PFSK-1 (cell line): ENCODE data around the gene SMARCC1.

Experiments used
- FOXP2 ChIP-seq: optimal IDR thresholded peaks from 2 replicates; pipeline ENCODE3; 2011; ENCODE audit warnings: borderline replicate concordance, control low read depth, inconsistent platforms; ENCODE audit not compliant: insufficient read depth; ENCODE audit errors: extremely low read length, extremely low read depth
- SIN3A ChIP-seq: IDR thresholded peaks from 2 replicates; pipeline ENCODE4 v1.6.1; 2012; ENCODE audit warnings: mild to moderate bottlenecking, low read length, moderate library complexity, borderline replicate concordance; ENCODE audit not compliant: insufficient read depth
- TF ChIP-seq, protein P1 (sequence below), 2 experiments: IDR thresholded peaks; 2 replicates each; pipeline versions ENCODE4 v1.6.1 to v1.8.0; 2011 to 2012; ENCODE audit warnings: low read depth in 2 of 2, low read length in 2 of 2, control low read depth in 1 of 2, inconsistent platforms in 1 of 2, mild to moderate bottlenecking in 1 of 2, moderate library complexity in 1 of 2; ENCODE audit not compliant: insufficient read depth in 1 of 2

DNA sequence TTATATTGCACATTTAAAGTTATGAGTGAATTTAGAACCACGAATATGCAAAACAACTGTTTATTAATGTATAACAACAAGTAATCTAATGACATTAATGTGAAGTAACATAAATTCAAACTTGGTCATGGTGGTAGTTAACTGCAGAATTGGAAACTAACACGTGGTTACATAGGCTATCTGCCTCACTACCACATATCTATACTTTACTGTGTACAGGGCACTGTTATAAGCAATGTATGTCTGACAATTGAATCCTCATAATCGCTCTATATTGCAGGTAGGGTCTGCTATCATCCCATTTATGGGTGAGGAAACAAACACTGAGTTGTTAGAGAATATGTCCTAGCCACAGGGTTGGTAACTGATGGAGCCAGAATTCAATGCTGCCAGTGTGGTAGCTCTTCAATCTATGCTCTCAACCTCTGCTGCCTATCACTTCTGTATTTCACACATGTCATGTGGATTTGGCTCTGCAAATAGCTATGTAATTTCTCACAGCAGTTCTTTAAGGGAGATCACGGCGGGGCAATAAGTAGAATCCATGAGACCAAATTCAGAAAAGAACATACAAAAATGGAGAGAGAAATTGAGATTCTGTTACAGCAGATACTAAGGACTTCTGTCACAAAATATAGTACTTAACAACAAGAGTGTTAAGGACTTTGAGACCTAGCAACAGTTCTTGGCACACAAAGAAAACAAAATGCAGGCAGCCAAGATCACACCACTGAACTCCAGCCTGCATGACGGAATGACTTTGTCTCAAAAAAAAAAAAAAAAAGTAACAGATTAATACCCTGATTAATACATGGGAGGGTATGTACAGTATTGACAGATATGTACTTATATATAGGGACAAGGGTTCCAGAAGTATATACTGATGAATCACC, 103.0 kb downstream of the SMARCC1 start:
- TF ChIP-seq, protein P1, sequence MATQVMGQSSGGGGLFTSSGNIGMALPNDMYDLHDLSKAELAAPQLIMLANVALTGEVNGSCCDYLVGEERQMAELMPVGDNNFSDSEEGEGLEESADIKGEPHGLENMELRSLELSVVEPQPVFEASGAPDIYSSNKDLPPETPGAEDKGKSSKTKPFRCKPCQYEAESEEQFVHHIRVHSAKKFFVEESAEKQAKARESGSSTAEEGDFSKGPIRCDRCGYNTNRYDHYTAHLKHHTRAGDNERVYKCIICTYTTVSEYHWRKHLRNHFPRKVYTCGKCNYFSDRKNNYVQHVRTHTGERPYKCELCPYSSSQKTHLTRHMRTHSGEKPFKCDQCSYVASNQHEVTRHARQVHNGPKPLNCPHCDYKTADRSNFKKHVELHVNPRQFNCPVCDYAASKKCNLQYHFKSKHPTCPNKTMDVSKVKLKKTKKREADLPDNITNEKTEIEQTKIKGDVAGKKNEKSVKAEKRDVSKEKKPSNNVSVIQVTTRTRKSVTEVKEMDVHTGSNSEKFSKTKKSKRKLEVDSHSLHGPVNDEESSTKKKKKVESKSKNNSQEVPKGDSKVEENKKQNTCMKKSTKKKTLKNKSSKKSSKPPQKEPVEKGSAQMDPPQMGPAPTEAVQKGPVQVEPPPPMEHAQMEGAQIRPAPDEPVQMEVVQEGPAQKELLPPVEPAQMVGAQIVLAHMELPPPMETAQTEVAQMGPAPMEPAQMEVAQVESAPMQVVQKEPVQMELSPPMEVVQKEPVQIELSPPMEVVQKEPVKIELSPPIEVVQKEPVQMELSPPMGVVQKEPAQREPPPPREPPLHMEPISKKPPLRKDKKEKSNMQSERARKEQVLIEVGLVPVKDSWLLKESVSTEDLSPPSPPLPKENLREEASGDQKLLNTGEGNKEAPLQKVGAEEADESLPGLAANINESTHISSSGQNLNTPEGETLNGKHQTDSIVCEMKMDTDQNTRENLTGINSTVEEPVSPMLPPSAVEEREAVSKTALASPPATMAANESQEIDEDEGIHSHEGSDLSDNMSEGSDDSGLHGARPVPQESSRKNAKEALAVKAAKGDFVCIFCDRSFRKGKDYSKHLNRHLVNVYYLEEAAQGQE (IDR thresholded peaks at IDR 0.05; ENCODE audit: insufficient read depth in 1 of 2, low read depth in 2 of 2, low read length in 2 of 2): no peak
- TF ChIP-seq FOXP2: no peak
- no peak for TF ChIP-seq SIN3A
